HG03097 (cell line): ENCODE measurements around the gene SLC38A11.
"Not testable (repeated sequence)": the region's sequence is repeated elsewhere in the genome, so short reads cannot be mapped to it uniquely, and the experiment has no call there.

Experiments
- ATAC-seq: cut with Tn5 transposase; IDR thresholded peaks from one replicate; pipeline ENCODE4 v1.9.1; 2021; ENCODE audit not compliant: unreplicated experiment, low FRiP score

Gene SLC38A11

GRCh38 chr2:164882276-164882675, 73.0 kb downstream of the SLC38A11 start:
- ATAC-seq: no peak

DNA sequence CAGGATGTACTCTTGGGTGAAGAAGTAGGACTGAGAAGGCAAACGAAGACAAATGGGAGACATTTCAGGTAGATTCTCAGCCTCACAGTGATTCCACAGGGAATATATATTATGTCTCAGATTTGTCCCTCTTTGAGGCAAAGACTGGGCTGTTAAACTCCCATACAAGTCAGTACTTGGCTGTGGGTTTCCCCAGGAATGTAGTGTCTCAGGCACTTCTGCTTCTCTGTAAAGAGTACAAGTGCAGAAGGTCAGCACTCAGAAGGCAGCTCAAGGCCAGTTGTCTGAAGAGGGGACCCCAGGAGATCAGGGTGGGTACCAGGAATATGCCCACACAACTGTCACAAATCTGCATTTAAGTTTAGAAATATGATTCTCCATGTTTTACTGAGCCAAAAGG, 73.8 kb downstream of the SLC38A11 start:
- no peak for ATAC-seq

- ATAC-seq: no peak
Measured at GRCh38 chr2:164879901-164880535, 75.3 kb downstream of the SLC38A11 start.

- ATAC-seq: no peak
Measured at GRCh38 chr2:164877927-164878326, 77.4 kb downstream of the SLC38A11 start.

DNA sequence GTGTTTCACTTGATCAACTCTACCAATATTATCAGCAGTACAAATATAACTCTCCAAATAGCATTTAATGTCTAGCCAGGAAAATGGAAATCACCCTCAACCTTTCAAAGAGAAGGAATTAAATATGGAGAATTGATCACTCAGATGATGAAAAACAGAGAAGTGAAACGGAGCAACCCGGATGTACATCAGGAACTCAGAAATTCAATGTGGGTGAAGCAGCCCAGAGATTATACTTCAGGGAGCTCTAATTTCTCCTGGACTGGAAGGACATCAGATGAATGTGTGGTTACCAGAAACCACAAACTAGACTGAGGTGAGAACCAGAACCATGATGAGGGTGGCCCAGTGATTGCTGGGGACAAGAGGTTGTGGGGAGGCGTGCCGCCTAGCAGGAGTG, 78.2 kb downstream of the SLC38A11 start:
- ATAC-seq: no peak

DNA sequence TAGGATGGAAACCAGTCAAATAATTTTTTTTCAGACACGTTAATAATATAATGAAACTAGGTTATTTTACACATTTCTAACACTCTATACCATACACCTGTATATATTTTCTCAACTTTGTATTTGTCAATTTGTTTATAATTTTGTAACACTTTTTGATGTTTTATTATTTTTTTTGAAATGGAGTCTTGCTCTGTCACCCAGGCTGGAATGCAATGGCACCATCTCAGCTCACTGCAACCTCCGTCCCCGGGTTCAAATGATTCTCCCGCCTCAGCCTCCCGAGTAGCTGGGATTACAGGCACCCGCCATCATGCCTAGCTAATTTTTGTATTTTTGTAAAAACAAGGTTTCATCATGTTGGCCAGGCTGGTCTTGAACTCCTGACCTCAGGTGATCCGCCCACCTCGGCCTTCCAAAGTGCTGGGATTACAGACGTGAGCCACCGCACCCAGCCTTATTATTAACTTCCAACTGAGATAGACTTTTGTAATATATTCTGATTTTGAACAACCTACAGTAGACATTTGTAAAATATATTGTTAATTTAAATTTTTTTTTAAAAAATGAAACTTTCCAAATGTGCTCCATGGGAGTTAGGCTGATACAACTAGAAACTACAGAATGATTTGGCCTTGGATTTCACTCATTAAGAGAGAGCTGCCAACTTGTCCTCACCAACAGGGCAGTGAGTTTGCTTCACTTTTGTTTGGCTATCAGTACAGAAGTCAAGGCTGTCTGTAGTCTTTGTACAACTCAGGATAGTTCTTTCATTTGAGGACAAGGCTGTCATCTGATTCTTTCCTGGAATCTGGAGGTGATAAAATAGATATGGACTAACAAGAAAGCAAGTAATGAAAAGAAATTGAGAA, 79.8 kb downstream of the SLC38A11 start:
- no peak for ATAC-seq

DNA sequence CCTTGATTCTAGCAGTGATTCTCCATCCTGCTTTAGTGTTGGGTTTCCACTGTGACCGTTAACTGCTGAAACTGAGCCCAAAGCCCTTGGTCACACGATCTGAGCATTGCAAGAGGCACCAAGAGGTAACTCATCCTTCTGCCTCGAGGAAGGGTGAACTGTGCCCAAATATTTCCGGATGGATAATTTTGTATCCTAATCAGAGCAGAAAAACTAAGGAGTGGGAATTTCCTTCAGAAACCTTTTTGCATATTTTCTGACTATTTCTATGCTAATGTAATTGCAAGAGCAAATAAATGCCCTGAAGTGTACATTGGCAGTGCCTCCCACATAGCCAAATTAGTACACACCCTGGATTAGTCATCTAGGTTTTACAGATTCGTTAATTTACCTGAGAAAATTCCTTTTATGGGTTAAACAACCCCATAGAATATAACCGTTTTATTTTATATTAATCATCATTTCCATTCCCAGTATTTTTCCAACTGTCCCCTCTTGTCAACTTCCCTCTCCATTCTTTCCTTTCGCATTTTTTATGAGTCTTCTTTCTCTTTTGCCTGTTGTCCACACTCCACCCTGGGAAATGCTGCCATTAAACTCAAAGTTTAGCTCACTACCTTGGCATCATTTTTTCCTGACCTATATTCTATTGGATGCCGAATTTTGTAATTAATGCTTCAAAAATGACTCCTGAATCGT, 82.0 kb downstream of the SLC38A11 start:
- no peak for ATAC-seq

DNA sequence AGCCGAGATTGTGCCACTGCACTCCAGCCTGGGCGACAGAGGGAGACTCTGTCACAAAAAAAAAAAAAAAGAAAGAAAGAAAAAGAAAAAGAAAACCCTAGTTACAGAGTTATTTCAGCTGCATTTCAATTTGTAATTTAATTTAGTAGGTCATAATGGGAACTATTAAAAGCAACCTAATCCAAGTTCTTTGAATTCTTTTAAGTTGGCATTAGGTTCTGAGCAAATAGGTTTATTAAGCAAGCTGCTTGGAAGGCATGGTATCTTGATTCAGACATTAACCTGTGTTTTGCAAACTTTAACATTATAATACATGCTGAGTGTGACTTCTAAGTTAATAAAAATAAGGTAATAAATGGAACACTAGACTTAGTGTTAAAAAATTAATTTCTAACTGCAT, 83.9 kb downstream of the SLC38A11 start:
- no peak for ATAC-seq

DNA sequence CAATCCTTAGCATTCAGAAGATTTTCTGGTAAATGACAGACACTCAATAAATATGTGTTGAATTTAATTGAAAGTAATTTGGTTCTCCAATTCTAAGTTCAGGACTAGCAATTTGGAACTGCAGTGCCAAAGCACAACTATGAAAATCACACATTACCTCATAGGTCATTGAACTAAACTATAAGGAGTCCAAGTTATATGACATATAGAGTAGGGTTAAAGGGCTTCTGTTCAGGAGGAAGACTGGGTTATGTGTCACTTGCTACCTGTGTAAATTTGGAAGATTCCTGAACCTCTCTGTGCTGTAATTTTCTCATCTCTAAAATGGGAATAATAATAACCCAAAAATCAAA, 85.9 kb downstream of the SLC38A11 start:
- ATAC-seq: no peak

- ATAC-seq: no peak
Measured at GRCh38 chr2:164868563-164869419, 86.5 kb downstream of the SLC38A11 start.

DNA sequence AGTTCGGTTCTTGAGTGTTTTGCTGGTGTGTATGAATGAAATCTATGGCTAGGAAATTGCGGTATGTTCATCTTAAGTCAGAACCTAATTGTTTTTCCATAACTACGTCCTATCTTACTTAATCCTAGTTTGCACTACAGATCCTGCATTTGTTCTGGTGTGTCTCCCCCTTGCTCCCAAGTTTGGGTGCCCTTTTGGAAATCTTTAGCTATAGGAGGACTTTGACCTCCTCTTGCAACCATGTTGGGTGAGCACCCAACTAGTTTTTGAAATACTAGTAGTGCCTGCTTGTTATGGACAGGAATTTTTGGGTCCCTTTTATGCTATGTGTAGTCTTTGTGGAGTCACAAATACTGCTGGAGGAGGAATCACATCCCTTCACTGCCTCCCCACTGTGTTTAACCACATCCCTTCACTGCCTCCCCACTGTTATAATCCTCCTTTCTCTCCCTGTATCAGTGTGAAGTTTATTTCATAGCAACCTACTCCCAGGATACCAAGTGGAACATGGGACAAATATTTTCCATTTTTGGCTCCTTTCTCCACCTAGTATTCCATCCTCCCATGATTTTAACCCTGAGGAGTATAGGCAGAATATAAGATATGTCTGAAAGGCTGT, 87.4 kb downstream of the SLC38A11 start:
- no peak for ATAC-seq

GRCh38 chr2:164866381-164866780, 88.9 kb downstream of the SLC38A11 start:
- not testable (repeated sequence) for ATAC-seq

- no peak for ATAC-seq
Measured at GRCh38 chr2:164860694-164861042, 94.7 kb downstream of the SLC38A11 start.

DNA sequence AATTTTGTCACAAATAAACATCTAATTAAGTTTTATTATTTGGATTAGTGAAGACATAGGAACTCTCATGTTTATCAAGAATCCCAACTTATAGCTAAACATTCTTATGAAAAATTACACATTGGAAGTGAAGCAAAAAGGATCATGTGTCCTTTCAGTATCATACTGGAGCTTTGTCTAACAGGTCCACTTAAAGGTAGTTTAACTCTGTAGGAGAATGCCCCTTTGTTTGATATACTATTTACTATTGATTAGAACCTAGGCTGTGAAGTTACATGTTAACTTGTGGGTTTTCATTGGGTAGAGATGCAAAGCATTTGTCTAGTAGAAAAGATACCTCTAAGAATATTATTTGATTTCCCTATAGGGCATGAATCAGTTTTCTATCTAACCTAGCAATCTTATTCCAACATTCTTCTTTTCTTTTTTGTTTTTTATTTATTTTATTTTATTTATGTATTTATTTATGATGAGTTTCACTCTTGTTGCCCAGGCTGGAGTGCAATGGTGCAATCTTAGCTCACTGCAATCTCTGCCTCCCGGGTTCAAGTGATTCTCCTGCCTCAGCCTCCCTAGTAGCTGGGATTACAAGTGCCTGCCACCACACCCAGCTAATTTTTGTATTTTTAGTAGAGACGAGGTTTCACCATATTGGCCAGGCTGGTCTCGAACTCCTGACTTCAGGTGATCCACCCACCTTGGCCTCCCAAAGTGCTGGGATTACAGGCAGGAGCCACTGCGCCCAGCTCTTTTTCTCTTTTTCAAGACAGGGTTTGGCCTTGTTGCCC, 95.2 kb downstream of the SLC38A11 start:
- ATAC-seq: not testable (repeated sequence)

- ATAC-seq: no peak
Measured at GRCh38 chr2:164859251-164859818, 96.0 kb downstream of the SLC38A11 start.

- no peak for ATAC-seq
Measured at GRCh38 chr2:164852086-164852485, 103.2 kb downstream of the SLC38A11 start.

DNA sequence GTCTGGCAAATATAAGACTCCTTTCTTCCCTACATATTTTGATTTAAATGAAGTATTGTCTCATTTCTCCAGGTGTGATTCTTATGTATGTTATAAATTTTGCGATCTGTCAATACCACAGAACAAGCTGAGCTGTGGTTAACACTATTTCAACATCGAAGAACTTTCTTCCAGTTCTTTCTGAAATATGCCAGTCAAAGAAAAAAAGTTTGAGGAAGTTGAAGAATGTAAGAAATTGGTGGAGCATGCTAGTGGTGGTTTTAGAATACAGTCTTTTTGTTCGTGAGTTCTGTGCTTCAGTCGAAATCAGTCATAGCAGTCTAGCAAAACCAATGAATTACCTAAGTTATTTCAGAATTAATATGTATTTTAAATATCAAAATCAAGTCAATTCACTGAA, 105.1 kb downstream of the SLC38A11 start:
- ATAC-seq: no peak

DNA sequence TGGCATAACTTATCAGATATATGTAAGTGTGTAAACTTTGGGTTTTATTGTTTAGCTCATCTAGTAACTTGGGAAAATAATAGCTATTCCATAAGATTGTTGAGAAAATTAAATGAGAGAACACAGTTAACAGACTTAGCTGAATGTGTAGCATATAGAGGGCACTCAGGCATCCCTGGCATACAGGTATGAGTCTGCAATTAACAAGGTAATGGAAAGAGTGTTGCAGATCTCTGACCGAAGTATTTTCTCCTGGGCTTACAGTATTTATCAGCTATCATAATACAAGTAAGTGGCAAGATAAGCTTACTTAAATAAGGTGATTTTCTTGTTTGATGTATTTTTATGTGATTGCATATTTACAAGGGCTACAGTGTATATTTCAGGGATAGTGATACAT, 105.8 kb downstream of the SLC38A11 start:
- no peak for ATAC-seq
